Measurements from ENCODE around the gene PTBP1. TPM values are rescaled to one million over a fixed set of nuclear protein-coding genes. Genes with fewer than 3 reads are reported as not detected.

PTBP1 gene
- total RNA-seq, 1 experiment from 2014 or later, result 712 TPM

DNA sequence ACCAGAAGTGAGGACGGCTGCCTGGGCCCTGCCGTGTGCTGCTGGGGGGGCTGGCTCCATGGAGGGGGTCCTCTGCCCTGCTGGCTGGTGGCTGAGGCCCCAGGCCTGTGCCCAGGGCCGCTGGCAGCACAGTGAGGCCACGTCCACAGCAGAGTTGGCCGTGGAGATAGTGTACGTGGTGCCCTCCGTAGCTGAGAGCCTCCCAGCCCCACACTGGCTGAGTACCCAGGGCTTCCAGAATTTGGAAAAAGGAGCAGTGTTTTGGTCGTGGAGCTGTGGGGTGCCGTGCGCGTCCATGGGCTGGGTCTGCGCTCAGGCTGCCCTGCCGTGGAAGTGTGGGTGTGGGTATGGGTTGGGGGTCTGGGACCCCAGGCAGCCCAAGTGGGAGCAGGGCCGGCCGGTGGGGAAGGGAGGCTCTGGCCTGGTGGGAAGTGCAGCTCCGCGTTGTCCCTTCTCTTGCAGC is 5.9 kb downstream of the PTBP1 start:
- no peak for DNase-seq
- H3K9me3 ChIP-seq (ENCODE audit: control insufficient read depth, low read depth, low read length), result no peaks in the 10 kb centered on the region
- no peak overlapping the region for H3K9ac ChIP-seq (ENCODE audit: extremely low read depth, insufficient read length, low read length)
- no peak overlapping the region for H2BK12ac ChIP-seq (ENCODE audit: insufficient read length, low read depth, low read length)
- H3K27ac Mint-ChIP-seq, result peak overlapping the region; percentile 49 to 87 (median 84); a peak in 4 of 7 replicates
- no CpG with 5 or more reads among the region's 17 CpGs for WGBS (ENCODE audit: extremely low coverage, insufficient read length, low lambda C conversion rate)
- no peak overlapping the region for H3K56ac ChIP-seq (ENCODE audit: insufficient read length, low read depth, low read length)
- H3K23me2 ChIP-seq (ENCODE audit: insufficient read length, low read depth, low read length, poor library complexity, severe bottlenecking), result peaks cover 9% of the 10 kb centered on the region
- H4K20me1 ChIP-seq (ENCODE audit: control insufficient read depth, insufficient read depth, insufficient read length), result peaks cover 4% of the 10 kb centered on the region
- no peak overlapping the region for H3K4me2 ChIP-seq (ENCODE audit: insufficient read depth, insufficient read length, low read length)
- H3K4me3 Mint-ChIP-seq, result no peak overlapping the region
- peaks cover 13% of the 10 kb centered on the region for H3K79me1 ChIP-seq (ENCODE audit: insufficient read depth, low read depth, low read length, poor library complexity, severe bottlenecking)
- peaks cover 61 to 84% (median 80%) of the 10 kb centered on the region in 3 experiments for H3K36me3 Mint-ChIP-seq (ENCODE audit: insufficient read depth in 1 of 3, low read depth in 3 of 3)
- H3K4ac ChIP-seq (ENCODE audit: low read depth, low read length), result no peak overlapping the region
- no peak overlapping the region for H2BK5ac ChIP-seq (ENCODE audit: insufficient read length, low read length)
- H4K8ac ChIP-seq (replicated peaks; ENCODE audit: insufficient read length, low read depth, low read length), result no peak overlapping the region
- no peak overlapping the region for H3K18ac ChIP-seq (ENCODE audit: insufficient read length, low read depth, low read length)
- no peaks in the 10 kb centered on the region for H3K27me3 Mint-ChIP-seq (ENCODE audit: low read depth)
- no peak overlapping the region for H3K14ac ChIP-seq (ENCODE audit: insufficient read depth, low read length)
- H2AFZ ChIP-seq (ENCODE audit: low read length), result no peak overlapping the region
- TF ChIP-seq, protein P1, sequence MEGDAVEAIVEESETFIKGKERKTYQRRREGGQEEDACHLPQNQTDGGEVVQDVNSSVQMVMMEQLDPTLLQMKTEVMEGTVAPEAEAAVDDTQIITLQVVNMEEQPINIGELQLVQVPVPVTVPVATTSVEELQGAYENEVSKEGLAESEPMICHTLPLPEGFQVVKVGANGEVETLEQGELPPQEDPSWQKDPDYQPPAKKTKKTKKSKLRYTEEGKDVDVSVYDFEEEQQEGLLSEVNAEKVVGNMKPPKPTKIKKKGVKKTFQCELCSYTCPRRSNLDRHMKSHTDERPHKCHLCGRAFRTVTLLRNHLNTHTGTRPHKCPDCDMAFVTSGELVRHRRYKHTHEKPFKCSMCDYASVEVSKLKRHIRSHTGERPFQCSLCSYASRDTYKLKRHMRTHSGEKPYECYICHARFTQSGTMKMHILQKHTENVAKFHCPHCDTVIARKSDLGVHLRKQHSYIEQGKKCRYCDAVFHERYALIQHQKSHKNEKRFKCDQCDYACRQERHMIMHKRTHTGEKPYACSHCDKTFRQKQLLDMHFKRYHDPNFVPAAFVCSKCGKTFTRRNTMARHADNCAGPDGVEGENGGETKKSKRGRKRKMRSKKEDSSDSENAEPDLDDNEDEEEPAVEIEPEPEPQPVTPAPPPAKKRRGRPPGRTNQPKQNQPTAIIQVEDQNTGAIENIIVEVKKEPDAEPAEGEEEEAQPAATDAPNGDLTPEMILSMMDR (conservative IDR thresholded peaks at IDR 0.05), result no peak
- H3K4me1 ChIP-seq (ENCODE audit: insufficient read depth, low read length), result no peaks in the 10 kb centered on the region; the same call in 1 of the 2 replicates
- no peak overlapping the region for H2BK20ac ChIP-seq (ENCODE audit: low read depth, low read length, poor library complexity, severe bottlenecking)
- H3K23ac ChIP-seq (ENCODE audit: insufficient read length, low read depth, low read length), result no peak overlapping the region
- peaks cover 23 to 36% of the 10 kb centered on the region in 2 experiments for H3K4me1 Mint-ChIP-seq
- H2AK5ac ChIP-seq (ENCODE audit: insufficient read length, low read length), result no peak overlapping the region
- H3K27me3 ChIP-seq (ENCODE audit: insufficient read depth, low read length), result no peaks in the 10 kb centered on the region
- H3K27ac ChIP-seq (ENCODE audit: insufficient read length, low read depth, low read length), result no peak overlapping the region
- peaks cover 63% of the 10 kb centered on the region for H3K79me2 ChIP-seq (ENCODE audit: insufficient read depth, low read length)
- no peak overlapping the region for H4K5ac ChIP-seq (ENCODE audit: insufficient read length, low read depth, low read length)
- no peaks in the 10 kb centered on the region; a peak in 1 of 5 replicates for H3K9me3 Mint-ChIP-seq
- no peak overlapping the region for H2BK120ac ChIP-seq (ENCODE audit: low read depth, low read length, poor library complexity, severe bottlenecking)
- no peak overlapping the region for H3T11ph ChIP-seq (ENCODE audit: low read length)
- no peak overlapping the region for H2BK15ac ChIP-seq (ENCODE audit: low read depth, low read length)
- H4K91ac ChIP-seq (ENCODE audit: insufficient read length, low read depth, low read length), result no peak overlapping the region

Data from H9 (cell line).